ENCODE data around the gene RRP36.
A peak's percentile ranks its signal among the peaks of the same experiment; 100 is the strongest.

RRP36 gene

GRCh38 chr6:43055966-43056365 lies 34.5 kb downstream of the RRP36 start:
- Histone ChIP-seq H3K27ac (replicated peaks) (no peak overlapping the region), H3K27me3 (ENCODE audit: insufficient read depth, poor library complexity, severe bottlenecking) (no peaks in the 10 kb centered on the region), H3K4me3 (replicated peaks; ENCODE audit: insufficient read depth, low read length) (no peak overlapping the region)
- TF ChIP-seq CTCF (IDR thresholded peaks at IDR 0.05; ENCODE audit: insufficient read depth, low read length) (no peak), POLR2AphosphoS5 (IDR thresholded peaks at IDR 0.05; ENCODE audit: low read depth) (no peak), SPI1 (IDR thresholded peaks at IDR 0.05; ENCODE audit: borderline replicate concordance, low read depth) (no peak), REST (IDR thresholded peaks at IDR 0.05; ENCODE audit: insufficient replicate concordance, low read depth) (no peak), GABPA (IDR thresholded peaks at IDR 0.05; ENCODE audit: low read depth) (no peak)
- no peak for DNase-seq (ENCODE audit: low read depth in 1 of 2, low spot score in 1 of 2)

DNA sequence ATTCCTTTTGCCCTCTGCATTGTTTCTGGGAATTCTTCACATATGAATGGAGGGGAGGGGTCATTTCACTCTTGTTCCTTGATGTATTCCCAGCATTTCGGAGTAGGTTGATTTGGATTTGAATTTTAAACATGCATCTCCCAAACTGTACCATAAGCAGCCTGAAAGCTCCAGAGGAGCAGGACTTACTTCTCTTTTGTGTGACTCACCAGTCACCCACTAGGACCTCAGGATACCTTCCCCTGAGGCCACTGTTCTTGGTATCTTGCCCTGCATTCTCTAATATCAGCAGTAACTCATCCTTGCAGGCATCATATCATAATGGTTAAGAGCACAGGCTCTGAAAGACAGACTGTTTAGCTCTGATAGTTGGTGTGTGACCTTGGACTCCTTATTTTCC lies 37.1 kb downstream of the RRP36 start:
- peak overlapping the region; percentile 86 for H3K27ac ChIP-seq (replicated peaks)
- H3K27me3 ChIP-seq (ENCODE audit: insufficient read depth, poor library complexity, severe bottlenecking), result no peaks in the 10 kb centered on the region
- H3K4me3 ChIP-seq (replicated peaks; ENCODE audit: insufficient read depth, low read length), result peak overlapping the region; percentile 99
- DNase-seq (ENCODE audit: low read depth in 1 of 2, low spot score in 1 of 2), result peak in 1 of 2 experiments; percentile 16
- TF ChIP-seq CTCF (IDR thresholded peaks at IDR 0.05; ENCODE audit: insufficient read depth, low read length) (no peak), POLR2AphosphoS5 (IDR thresholded peaks at IDR 0.05; ENCODE audit: low read depth) (no peak), REST (IDR thresholded peaks at IDR 0.05; ENCODE audit: insufficient replicate concordance, low read depth) (no peak), SPI1 (IDR thresholded peaks at IDR 0.05; ENCODE audit: borderline replicate concordance, low read depth) (no peak), GABPA (IDR thresholded peaks at IDR 0.05; ENCODE audit: low read depth) (no peak)

- H3K4me3 ChIP-seq (replicated peaks; ENCODE audit: insufficient read depth, low read length), result peak within 1 kb of the TSS; percentile 99
- peak within 1 kb of the TSS; percentile 86 for H3K27ac ChIP-seq (replicated peaks)
- no peaks in the 10 kb centered on the region for H3K27me3 ChIP-seq (ENCODE audit: insufficient read depth, poor library complexity, severe bottlenecking)
These were observed 38.0 kb downstream of the RRP36 start, which contains the start of the genes KLC4 and MRPL2 for GRCh38 chr6:43059168-43060033. TSS of gene KLC4 (plus strand) at chr6:43059631. CDS start at chr6:43061336, 1,705 bp downstream. TSS of gene MRPL2 (minus strand) at chr6:43059434. CDS start at chr6:43059381, 53 bp downstream.

GRCh38 chr6:43060034-43060754 lies 38.8 kb downstream of the RRP36 start:
- peak; percentile 3 to 33 for DNase-seq (ENCODE audit: low read depth in 1 of 2, low spot score in 1 of 2)
- Histone ChIP-seq H3K27ac (replicated peaks) (peak overlapping the region; percentile 86), H3K4me3 (replicated peaks; ENCODE audit: insufficient read depth, low read length) (peak overlapping the region; percentile 62)

More at GRCh38 chr6:43059168-43060033, 38.0 kb downstream of the RRP36 start, which contains the start of the genes KLC4 and MRPL2:
- peak; percentile 96 to 99 for DNase-seq (ENCODE audit: low read depth in 1 of 2, low spot score in 1 of 2)
- TF ChIP-seq POLR2AphosphoS5 (IDR thresholded peaks at IDR 0.05; ENCODE audit: low read depth) (peak; percentile 89), SPI1 (IDR thresholded peaks at IDR 0.05; ENCODE audit: borderline replicate concordance, low read depth) (no peak)

More at GRCh38 chr6:43060034-43060754, 38.8 kb downstream of the RRP36 start:
- no peak for TF ChIP-seq CTCF (IDR thresholded peaks at IDR 0.05; ENCODE audit: insufficient read depth, low read length)
- no peak for TF ChIP-seq POLR2AphosphoS5 (IDR thresholded peaks at IDR 0.05; ENCODE audit: low read depth)
- no peak for TF ChIP-seq SPI1 (IDR thresholded peaks at IDR 0.05; ENCODE audit: borderline replicate concordance, low read depth)
- no peak for TF ChIP-seq GABPA (IDR thresholded peaks at IDR 0.05; ENCODE audit: low read depth)
- no peak for TF ChIP-seq REST (IDR thresholded peaks at IDR 0.05; ENCODE audit: insufficient replicate concordance, low read depth)
- no peaks in the 10 kb centered on the region for H3K27me3 ChIP-seq (ENCODE audit: insufficient read depth, poor library complexity, severe bottlenecking)

All from HL-60 (cell line).